K562 (cell line): Measurements from ENCODE around the gene MROH8.

Experiments used
- CTCF ChIP-seq, 3 experiments: IDR thresholded peaks in 2 of 3; conservative IDR thresholded peaks in 1 of 3; 2 replicates each; pipeline ENCODE4 v1.5.1; 2011 to 2012; ENCODE audit warnings: low read length in 3 of 3, mild to moderate bottlenecking in 3 of 3, control low read depth in 2 of 3, improper control_type of control experiment in 1 of 3, inconsistent platforms in 1 of 3, low read depth in 1 of 3, mixed read lengths in 1 of 3, moderate library complexity in 1 of 3; ENCODE audit not compliant: insufficient read depth in 2 of 3
- E2F1 ChIP-seq: sonication (generic); formaldehyde crosslinking; IDR thresholded peaks from 2 replicates; pipeline ENCODE4 v1.8.1; 2023; ENCODE audit warnings: mild to moderate bottlenecking, missing genetic modification reagents, moderate library complexity
- GATA2 ChIP-seq: sonication (generic); formaldehyde crosslinking; IDR thresholded peaks from 2 replicates; pipeline ENCODE4 v1.4.0; 2020; ENCODE audit warnings: mild to moderate bottlenecking, missing genetic modification reagents
- MEIS2 ChIP-seq: fragments of 450-650 bp; IDR thresholded peaks from 2 replicates; pipeline ENCODE4 v1.6.1; 2014; ENCODE audit warnings: mild to moderate bottlenecking; ENCODE audit not compliant: partially characterized antibody
- PKNOX1 ChIP-seq: fragments of 450-650 bp; IDR thresholded peaks from 2 replicates; pipeline ENCODE4 v1.6.1; 2016
- SMC3 ChIP-seq: conservative IDR thresholded peaks from 2 replicates; pipeline ENCODE4 v1.6.1; 2011; ENCODE audit warnings: low read depth, low read length, improper control_type of control experiment; ENCODE audit not compliant: insufficient read depth
- STAT6 ChIP-seq: sonication (generic); formaldehyde crosslinking; IDR thresholded peaks from 2 replicates; pipeline ENCODE4 v1.8.1; 2023; ENCODE audit warnings: mild to moderate bottlenecking, missing genetic modification reagents
- ZFX ChIP-seq: sonication (generic); formaldehyde crosslinking; IDR thresholded peaks from 2 replicates; pipeline ENCODE4 v1.8.0; 2022; ENCODE audit warnings: mild to moderate bottlenecking, missing genetic modification reagents, moderate library complexity

GRCh38 chr20:37114012-37114411, 65.3 kb downstream of the MROH8 start:
- TF ChIP-seq STAT6 (CRISPR knock-in tag) (no peak), SMC3 (no peak), PKNOX1 (no peak), GATA2 (CRISPR knock-in tag) (no peak), E2F1 (CRISPR knock-in tag) (no peak), ZFX (CRISPR knock-in tag) (no peak), MEIS2 (no peak), CTCF (IDR thresholded peaks at IDR 0.05 in 2 of 3, conservative IDR thresholded peaks at IDR 0.05 in 1 of 3; ENCODE audit: insufficient read depth in 2 of 3, low read depth in 1 of 3, low read length in 3 of 3) (no peak)
